WTC11 (cell line): Measurements from ENCODE around the gene TBC1D22A. TPM values are rescaled to one million over a fixed set of nuclear protein-coding genes. Genes with fewer than 3 reads are reported as not detected.

Experiments
- ATAC-seq: fragments of 200-7000 bp; cut with Tn5 transposase; 2 replicates; pipeline ENCODE4 v1.10.0; 2021; ENCODE audit warnings: mild to moderate bottlenecking, moderate library complexity
- CTCF ChIA-PET: fragments of 300-600 bp; sonication (Branson Sonifier 250); formaldehyde crosslinking; loops from one replicate; lab custom pipeline; 2021; ENCODE audit warnings: antibody characterized with exemption; lab: Charles Lee
- POLR2A ChIA-PET: fragments of 350-600 bp; sonication (Branson Sonifier 250); formaldehyde crosslinking; loops from one replicate; lab custom pipeline; 2021; ENCODE audit warnings: antibody characterized with exemption; lab: Charles Lee
- DNase-seq: peaks from one replicate; pipeline ENCODE4 v3.0.0; 2021; ENCODE audit warnings: low spot score
- H3K27ac Mint-ChIP-seq: 2 replicates; pipeline ENCODE4 v1.8.0; 2021; ENCODE audit warnings: mixed read lengths
- H3K27me3 Mint-ChIP-seq: 2 replicates; pipeline ENCODE4 v1.8.0; 2021; ENCODE audit warnings: low read depth, mild to moderate bottlenecking, moderate library complexity, mixed read lengths
- H3K36me3 Mint-ChIP-seq: 2 replicates; pipeline ENCODE4 v1.8.0; 2021; ENCODE audit warnings: mixed read lengths
- H3K4me1 Mint-ChIP-seq: 2 replicates; pipeline ENCODE4 v1.8.0; 2022; ENCODE audit warnings: mixed read lengths
- H3K4me3 Mint-ChIP-seq: 2 replicates; pipeline ENCODE4 v1.8.0; 2021; ENCODE audit warnings: mild to moderate bottlenecking, moderate library complexity, mixed read lengths
- H3K9me3 Mint-ChIP-seq: 2 replicates; pipeline ENCODE4 v1.8.0; 2021; ENCODE audit warnings: mixed read lengths
- HMGA2 ChIP-seq: fragments of 250-450 bp; sonication (Bioruptor Pico); IDR thresholded peaks from 2 replicates; pipeline ENCODE4 v1.4.0; 2021; ENCODE audit warnings: mild to moderate bottlenecking, moderate library complexity
- JAZF1 ChIP-seq: fragments of 250-450 bp; sonication (Bioruptor Pico); IDR thresholded peaks from 2 replicates; pipeline ENCODE4 v1.9.0; 2021; ENCODE audit warnings: moderate library complexity, mild to moderate bottlenecking, inconsistent platforms
- MYBL2 ChIP-seq: sonication (generic); formaldehyde crosslinking; IDR thresholded peaks from 2 replicates; pipeline ENCODE4 v1.8.1; 2023; ENCODE audit warnings: mild to moderate bottlenecking, moderate library complexity, missing genetic modification reagents
- NR1H2 ChIP-seq: sonication (generic); formaldehyde crosslinking; IDR thresholded peaks from 2 replicates; pipeline ENCODE4 v1.9.0; 2021; ENCODE audit warnings: mild to moderate bottlenecking, moderate library complexity, missing genetic modification reagents
- TCF7 ChIP-seq: sonication (generic); formaldehyde crosslinking; IDR thresholded peaks from 2 replicates; pipeline ENCODE4 v1.8.0; 2022; ENCODE audit warnings: mild to moderate bottlenecking, low read depth, missing genetic modification reagents, moderate library complexity
- TEAD4 ChIP-seq: sonication (generic); formaldehyde crosslinking; IDR thresholded peaks from 2 replicates; pipeline ENCODE4 v1.8.0; 2022; ENCODE audit warnings: mild to moderate bottlenecking, missing genetic modification reagents
- ZNF219 ChIP-seq: sonication (generic); formaldehyde crosslinking; IDR thresholded peaks from 2 replicates; pipeline ENCODE4 v1.8.0; 2023; ENCODE audit warnings: missing genetic modification reagents, mild to moderate bottlenecking, borderline replicate concordance
- ZNF263 ChIP-seq: sonication (generic); formaldehyde crosslinking; IDR thresholded peaks from 2 replicates; pipeline ENCODE4 v1.8.1; 2022; ENCODE audit warnings: low read depth, mild to moderate bottlenecking, moderate library complexity, missing genetic modification reagents
- ZNF317 ChIP-seq: sonication (generic); formaldehyde crosslinking; IDR thresholded peaks from 2 replicates; pipeline ENCODE4 v1.8.1; 2023; ENCODE audit warnings: low read depth, mild to moderate bottlenecking, moderate library complexity, missing genetic modification reagents, borderline replicate concordance
- ZNF396 ChIP-seq: fragments of 250-450 bp; sonication (Bioruptor Pico); IDR thresholded peaks from 2 replicates; pipeline ENCODE4 v1.8.0; 2021; ENCODE audit warnings: mild to moderate bottlenecking, moderate library complexity, borderline replicate concordance
- total RNA-seq: library from RNA; stranded (reverse); gene quantifications from 3 replicates; pipeline ENCODE4 v1.2.3, GENCODE V29; 2021
- TF ChIP-seq, protein P1 (sequence below): fragments of 250-450 bp; sonication (Bioruptor Pico); IDR thresholded peaks from 2 replicates; pipeline ENCODE4 v1.9.0; 2021; ENCODE audit warnings: mild to moderate bottlenecking
- TF ChIP-seq, protein P2 (sequence below): sonication (generic); formaldehyde crosslinking; IDR thresholded peaks from 2 replicates; pipeline ENCODE4 v1.8.0; 2022; ENCODE audit warnings: mild to moderate bottlenecking, missing genetic modification reagents
- TF ChIP-seq, protein P3 (sequence below): sonication (generic); formaldehyde crosslinking; conservative IDR thresholded peaks from 2 replicates; pipeline ENCODE4 v1.8.1; 2022; ENCODE audit warnings: mild to moderate bottlenecking, missing genetic modification reagents
- TF ChIP-seq, protein P4 (sequence below): sonication (generic); formaldehyde crosslinking; IDR thresholded peaks from 2 replicates; pipeline ENCODE4 v1.8.0; 2022; ENCODE audit warnings: missing genetic modification reagents
- TF ChIP-seq, protein P5 (sequence below): sonication (generic); formaldehyde crosslinking; IDR thresholded peaks from 2 replicates; pipeline ENCODE4 v1.8.0; 2023; ENCODE audit warnings: mild to moderate bottlenecking, missing genetic modification reagents
- TF ChIP-seq, protein P6 (sequence below): sonication (generic); formaldehyde crosslinking; conservative IDR thresholded peaks from 2 replicates; pipeline ENCODE4 v1.8.1; 2023; ENCODE audit warnings: mild to moderate bottlenecking, low read depth, missing genetic modification reagents, moderate library complexity
- TF ChIP-seq, protein P7 (sequence below): fragments of 250-450 bp; sonication (Bioruptor Pico); IDR thresholded peaks from 2 replicates; pipeline ENCODE4 v1.9.0; 2021; ENCODE audit warnings: mild to moderate bottlenecking, borderline replicate concordance
- TF ChIP-seq, protein P8 (sequence below): sonication (generic); formaldehyde crosslinking; IDR thresholded peaks from 2 replicates; pipeline ENCODE4 v1.8.1; 2023; ENCODE audit warnings: mild to moderate bottlenecking, missing genetic modification reagents, moderate library complexity

TBC1D22A gene
- total RNA-seq, 1 experiment from 2014 or later = 18.1 TPM

DNA sequence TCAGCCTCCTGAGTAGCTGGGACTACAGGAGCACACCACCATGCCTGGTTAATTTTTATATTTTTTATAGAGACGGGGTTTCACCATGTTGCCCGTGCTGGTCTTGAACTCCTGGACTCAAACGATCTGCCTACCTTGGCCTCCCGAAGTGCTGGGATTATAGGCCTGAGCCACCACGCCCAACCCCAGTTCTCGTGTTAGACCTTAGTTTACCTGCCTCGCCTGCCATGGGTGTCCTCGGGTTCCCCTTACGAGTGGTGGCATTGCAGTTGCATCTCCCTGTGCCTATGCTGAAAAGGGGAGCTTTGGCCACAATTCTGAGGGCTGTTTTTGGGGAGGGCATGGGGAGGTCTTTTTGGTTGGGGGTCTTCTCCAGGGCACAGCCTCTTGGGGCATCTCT is 18.8 kb downstream of the TBC1D22A start:
- DNase-seq (no peak), ATAC-seq (no peak)
- Mint-ChIP-seq H3K4me1 (no peaks in the 10 kb centered on the region), H3K36me3 (no peaks in the 10 kb centered on the region), H3K27ac (no peak overlapping the region), H3K27me3 (no peaks in the 10 kb centered on the region), H3K9me3 (no peaks in the 10 kb centered on the region), H3K4me3 (no peak overlapping the region)
- ChIA-PET CTCF (interaction anchor here (2.0 kb wide), 1 partner anchor 18 kb away, joined by 10 read pairs; no protein-coding TSS in a partner anchor), POLR2A (no interaction called here)
- TF ChIP-seq, protein P1, sequence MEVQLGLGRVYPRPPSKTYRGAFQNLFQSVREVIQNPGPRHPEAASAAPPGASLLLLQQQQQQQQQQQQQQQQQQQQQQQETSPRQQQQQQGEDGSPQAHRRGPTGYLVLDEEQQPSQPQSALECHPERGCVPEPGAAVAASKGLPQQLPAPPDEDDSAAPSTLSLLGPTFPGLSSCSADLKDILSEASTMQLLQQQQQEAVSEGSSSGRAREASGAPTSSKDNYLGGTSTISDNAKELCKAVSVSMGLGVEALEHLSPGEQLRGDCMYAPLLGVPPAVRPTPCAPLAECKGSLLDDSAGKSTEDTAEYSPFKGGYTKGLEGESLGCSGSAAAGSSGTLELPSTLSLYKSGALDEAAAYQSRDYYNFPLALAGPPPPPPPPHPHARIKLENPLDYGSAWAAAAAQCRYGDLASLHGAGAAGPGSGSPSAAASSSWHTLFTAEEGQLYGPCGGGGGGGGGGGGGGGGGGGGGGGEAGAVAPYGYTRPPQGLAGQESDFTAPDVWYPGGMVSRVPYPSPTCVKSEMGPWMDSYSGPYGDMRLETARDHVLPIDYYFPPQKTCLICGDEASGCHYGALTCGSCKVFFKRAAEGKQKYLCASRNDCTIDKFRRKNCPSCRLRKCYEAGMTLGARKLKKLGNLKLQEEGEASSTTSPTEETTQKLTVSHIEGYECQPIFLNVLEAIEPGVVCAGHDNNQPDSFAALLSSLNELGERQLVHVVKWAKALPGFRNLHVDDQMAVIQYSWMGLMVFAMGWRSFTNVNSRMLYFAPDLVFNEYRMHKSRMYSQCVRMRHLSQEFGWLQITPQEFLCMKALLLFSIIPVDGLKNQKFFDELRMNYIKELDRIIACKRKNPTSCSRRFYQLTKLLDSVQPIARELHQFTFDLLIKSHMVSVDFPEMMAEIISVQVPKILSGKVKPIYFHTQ (CRISPR knock-in tag) = no peak
- no peak for TF ChIP-seq ZNF396
- TF ChIP-seq MYBL2 (CRISPR knock-in tag) = no peak
- TF ChIP-seq TEAD4 (CRISPR knock-in tag) = no peak
- TF ChIP-seq, protein P2, sequence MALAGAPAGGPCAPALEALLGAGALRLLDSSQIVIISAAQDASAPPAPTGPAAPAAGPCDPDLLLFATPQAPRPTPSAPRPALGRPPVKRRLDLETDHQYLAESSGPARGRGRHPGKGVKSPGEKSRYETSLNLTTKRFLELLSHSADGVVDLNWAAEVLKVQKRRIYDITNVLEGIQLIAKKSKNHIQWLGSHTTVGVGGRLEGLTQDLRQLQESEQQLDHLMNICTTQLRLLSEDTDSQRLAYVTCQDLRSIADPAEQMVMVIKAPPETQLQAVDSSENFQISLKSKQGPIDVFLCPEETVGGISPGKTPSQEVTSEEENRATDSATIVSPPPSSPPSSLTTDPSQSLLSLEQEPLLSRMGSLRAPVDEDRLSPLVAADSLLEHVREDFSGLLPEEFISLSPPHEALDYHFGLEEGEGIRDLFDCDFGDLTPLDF (CRISPR knock-in tag) = no peak
- TF ChIP-seq, protein P3, sequence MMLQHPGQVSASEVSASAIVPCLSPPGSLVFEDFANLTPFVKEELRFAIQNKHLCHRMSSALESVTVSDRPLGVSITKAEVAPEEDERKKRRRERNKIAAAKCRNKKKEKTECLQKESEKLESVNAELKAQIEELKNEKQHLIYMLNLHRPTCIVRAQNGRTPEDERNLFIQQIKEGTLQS (CRISPR knock-in tag) = no peak
- no peak for TF ChIP-seq HMGA2 (CRISPR knock-in tag)
- no peak for TF ChIP-seq JAZF1 (CRISPR knock-in tag)
- no peak for TF ChIP-seq ZNF263 (CRISPR knock-in tag)
- TF ChIP-seq, protein P4, sequence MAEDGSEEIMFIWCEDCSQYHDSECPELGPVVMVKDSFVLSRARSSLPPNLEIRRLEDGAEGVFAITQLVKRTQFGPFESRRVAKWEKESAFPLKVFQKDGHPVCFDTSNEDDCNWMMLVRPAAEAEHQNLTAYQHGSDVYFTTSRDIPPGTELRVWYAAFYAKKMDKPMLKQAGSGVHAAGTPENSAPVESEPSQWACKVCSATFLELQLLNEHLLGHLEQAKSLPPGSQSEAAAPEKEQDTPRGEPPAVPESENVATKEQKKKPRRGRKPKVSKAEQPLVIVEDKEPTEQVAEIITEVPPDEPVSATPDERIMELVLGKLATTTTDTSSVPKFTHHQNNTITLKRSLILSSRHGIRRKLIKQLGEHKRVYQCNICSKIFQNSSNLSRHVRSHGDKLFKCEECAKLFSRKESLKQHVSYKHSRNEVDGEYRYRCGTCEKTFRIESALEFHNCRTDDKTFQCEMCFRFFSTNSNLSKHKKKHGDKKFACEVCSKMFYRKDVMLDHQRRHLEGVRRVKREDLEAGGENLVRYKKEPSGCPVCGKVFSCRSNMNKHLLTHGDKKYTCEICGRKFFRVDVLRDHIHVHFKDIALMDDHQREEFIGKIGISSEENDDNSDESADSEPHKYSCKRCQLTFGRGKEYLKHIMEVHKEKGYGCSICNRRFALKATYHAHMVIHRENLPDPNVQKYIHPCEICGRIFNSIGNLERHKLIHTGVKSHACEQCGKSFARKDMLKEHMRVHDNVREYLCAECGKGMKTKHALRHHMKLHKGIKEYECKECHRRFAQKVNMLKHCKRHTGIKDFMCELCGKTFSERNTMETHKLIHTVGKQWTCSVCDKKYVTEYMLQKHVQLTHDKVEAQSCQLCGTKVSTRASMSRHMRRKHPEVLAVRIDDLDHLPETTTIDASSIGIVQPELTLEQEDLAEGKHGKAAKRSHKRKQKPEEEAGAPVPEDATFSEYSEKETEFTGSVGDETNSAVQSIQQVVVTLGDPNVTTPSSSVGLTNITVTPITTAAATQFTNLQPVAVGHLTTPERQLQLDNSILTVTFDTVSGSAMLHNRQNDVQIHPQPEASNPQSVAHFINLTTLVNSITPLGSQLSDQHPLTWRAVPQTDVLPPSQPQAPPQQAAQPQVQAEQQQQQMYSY (CRISPR knock-in tag) = no peak
- no peak for TF ChIP-seq NR1H2 (CRISPR knock-in tag)
- TF ChIP-seq, protein P5, sequence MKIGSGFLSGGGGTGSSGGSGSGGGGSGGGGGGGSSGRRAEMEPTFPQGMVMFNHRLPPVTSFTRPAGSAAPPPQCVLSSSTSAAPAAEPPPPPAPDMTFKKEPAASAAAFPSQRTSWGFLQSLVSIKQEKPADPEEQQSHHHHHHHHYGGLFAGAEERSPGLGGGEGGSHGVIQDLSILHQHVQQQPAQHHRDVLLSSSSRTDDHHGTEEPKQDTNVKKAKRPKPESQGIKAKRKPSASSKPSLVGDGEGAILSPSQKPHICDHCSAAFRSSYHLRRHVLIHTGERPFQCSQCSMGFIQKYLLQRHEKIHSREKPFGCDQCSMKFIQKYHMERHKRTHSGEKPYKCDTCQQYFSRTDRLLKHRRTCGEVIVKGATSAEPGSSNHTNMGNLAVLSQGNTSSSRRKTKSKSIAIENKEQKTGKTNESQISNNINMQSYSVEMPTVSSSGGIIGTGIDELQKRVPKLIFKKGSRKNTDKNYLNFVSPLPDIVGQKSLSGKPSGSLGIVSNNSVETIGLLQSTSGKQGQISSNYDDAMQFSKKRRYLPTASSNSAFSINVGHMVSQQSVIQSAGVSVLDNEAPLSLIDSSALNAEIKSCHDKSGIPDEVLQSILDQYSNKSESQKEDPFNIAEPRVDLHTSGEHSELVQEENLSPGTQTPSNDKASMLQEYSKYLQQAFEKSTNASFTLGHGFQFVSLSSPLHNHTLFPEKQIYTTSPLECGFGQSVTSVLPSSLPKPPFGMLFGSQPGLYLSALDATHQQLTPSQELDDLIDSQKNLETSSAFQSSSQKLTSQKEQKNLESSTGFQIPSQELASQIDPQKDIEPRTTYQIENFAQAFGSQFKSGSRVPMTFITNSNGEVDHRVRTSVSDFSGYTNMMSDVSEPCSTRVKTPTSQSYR (CRISPR knock-in tag) = no peak
- TF ChIP-seq TCF7 = no peak
- no peak for TF ChIP-seq ZNF219 (CRISPR knock-in tag)
- TF ChIP-seq, protein P6, sequence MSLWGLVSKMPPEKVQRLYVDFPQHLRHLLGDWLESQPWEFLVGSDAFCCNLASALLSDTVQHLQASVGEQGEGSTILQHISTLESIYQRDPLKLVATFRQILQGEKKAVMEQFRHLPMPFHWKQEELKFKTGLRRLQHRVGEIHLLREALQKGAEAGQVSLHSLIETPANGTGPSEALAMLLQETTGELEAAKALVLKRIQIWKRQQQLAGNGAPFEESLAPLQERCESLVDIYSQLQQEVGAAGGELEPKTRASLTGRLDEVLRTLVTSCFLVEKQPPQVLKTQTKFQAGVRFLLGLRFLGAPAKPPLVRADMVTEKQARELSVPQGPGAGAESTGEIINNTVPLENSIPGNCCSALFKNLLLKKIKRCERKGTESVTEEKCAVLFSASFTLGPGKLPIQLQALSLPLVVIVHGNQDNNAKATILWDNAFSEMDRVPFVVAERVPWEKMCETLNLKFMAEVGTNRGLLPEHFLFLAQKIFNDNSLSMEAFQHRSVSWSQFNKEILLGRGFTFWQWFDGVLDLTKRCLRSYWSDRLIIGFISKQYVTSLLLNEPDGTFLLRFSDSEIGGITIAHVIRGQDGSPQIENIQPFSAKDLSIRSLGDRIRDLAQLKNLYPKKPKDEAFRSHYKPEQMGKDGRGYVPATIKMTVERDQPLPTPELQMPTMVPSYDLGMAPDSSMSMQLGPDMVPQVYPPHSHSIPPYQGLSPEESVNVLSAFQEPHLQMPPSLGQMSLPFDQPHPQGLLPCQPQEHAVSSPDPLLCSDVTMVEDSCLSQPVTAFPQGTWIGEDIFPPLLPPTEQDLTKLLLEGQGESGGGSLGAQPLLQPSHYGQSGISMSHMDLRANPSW (CRISPR knock-in tag) = no peak
- TF ChIP-seq ZNF317 (CRISPR knock-in tag) = no peak
- TF ChIP-seq, protein P7, sequence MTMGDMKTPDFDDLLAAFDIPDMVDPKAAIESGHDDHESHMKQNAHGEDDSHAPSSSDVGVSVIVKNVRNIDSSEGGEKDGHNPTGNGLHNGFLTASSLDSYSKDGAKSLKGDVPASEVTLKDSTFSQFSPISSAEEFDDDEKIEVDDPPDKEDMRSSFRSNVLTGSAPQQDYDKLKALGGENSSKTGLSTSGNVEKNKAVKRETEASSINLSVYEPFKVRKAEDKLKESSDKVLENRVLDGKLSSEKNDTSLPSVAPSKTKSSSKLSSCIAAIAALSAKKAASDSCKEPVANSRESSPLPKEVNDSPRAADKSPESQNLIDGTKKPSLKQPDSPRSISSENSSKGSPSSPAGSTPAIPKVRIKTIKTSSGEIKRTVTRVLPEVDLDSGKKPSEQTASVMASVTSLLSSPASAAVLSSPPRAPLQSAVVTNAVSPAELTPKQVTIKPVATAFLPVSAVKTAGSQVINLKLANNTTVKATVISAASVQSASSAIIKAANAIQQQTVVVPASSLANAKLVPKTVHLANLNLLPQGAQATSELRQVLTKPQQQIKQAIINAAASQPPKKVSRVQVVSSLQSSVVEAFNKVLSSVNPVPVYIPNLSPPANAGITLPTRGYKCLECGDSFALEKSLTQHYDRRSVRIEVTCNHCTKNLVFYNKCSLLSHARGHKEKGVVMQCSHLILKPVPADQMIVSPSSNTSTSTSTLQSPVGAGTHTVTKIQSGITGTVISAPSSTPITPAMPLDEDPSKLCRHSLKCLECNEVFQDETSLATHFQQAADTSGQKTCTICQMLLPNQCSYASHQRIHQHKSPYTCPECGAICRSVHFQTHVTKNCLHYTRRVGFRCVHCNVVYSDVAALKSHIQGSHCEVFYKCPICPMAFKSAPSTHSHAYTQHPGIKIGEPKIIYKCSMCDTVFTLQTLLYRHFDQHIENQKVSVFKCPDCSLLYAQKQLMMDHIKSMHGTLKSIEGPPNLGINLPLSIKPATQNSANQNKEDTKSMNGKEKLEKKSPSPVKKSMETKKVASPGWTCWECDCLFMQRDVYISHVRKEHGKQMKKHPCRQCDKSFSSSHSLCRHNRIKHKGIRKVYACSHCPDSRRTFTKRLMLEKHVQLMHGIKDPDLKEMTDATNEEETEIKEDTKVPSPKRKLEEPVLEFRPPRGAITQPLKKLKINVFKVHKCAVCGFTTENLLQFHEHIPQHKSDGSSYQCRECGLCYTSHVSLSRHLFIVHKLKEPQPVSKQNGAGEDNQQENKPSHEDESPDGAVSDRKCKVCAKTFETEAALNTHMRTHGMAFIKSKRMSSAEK (CRISPR knock-in tag) = no peak
- TF ChIP-seq, protein P8, sequence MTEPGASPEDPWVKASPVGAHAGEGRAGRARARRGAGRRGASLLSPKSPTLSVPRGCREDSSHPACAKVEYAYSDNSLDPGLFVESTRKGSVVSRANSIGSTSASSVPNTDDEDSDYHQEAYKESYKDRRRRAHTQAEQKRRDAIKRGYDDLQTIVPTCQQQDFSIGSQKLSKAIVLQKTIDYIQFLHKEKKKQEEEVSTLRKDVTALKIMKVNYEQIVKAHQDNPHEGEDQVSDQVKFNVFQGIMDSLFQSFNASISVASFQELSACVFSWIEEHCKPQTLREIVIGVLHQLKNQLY (CRISPR knock-in tag) = no peak
